Activated naive CD4-positive, alpha-beta T cell treated with anti-CD3 and anti-CD28 coated beads for 36 hours (primary cell): ENCODE results near the gene MINDY2. TPM values are rescaled to one million over a fixed set of nuclear protein-coding genes. Genes with fewer than 3 reads are reported as not detected.
"Not testable (repeated sequence)": the region's sequence is repeated elsewhere in the genome, so short reads cannot be mapped to it uniquely, and the experiment has no call there.

Experiments
- CTCF ChIA-PET: fragments of 350-600 bp; sonication (Branson Sonifier 250); formaldehyde crosslinking; loops from one replicate; lab custom pipeline; 2021; ENCODE audit warnings: antibody characterized with exemption; lab: Charles Lee
- DNase-seq: peaks from one replicate; pipeline ENCODE4 v3.0.0-alpha.2; 2020
- H3K27ac Mint-ChIP-seq: one replicate; pipeline ENCODE4 v1.8.0; 2021; ENCODE audit warnings: mild to moderate bottlenecking, mixed read lengths
- H3K27me3 Mint-ChIP-seq: one replicate; pipeline ENCODE4 v1.8.0; 2021; ENCODE audit warnings: low read depth, mixed read lengths
- H3K36me3 Mint-ChIP-seq: one replicate; pipeline ENCODE4 v1.8.0; 2021; ENCODE audit warnings: low read depth, mixed read lengths
- H3K4me1 Mint-ChIP-seq: one replicate; pipeline ENCODE4 v1.8.0; 2021; ENCODE audit warnings: low read depth, mixed read lengths
- H3K4me3 Mint-ChIP-seq: one replicate; pipeline ENCODE4 v1.8.0; 2021; ENCODE audit warnings: mild to moderate bottlenecking, moderate library complexity, mixed read lengths
- H3K9me3 Mint-ChIP-seq: one replicate; pipeline ENCODE4 v1.8.0; 2021; ENCODE audit warnings: mixed read lengths
- intact Hi-C: fragments of 100-400 bp; cut with micrococcal nuclease; formaldehyde crosslinking; loops from one replicate; pipeline ENCODE4 v1.15.1; 2023
- total RNA-seq, 2 experiments: library from RNA; stranded (reverse); gene quantifications; one replicate each; pipeline ENCODE4 v1.2.3, GENCODE V29; 2021

MINDY2 gene
- total RNA-seq, 2 experiments from 2014 or later: 4.6 to 6.6 TPM

DNA sequence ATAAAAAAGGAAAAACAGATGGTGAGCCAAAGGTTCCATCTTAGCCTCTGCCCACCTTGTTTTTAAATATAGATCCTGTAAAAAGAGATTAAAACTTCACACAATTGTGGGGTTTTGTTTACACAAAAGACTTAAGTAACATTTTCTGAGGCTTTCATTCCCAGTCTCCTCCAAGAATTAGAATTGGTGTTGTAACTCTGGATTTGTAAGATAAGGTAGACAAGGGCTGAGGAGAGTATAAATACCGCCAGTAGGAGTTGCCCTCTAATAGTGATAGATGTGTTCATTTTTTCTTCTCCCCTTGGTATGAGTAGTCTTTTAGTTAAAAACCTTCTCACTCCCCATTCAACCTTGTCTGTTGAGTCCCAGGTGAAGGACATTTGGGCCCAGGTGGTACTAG is 8.5 kb downstream of the MINDY2 start:
- Mint-ChIP-seq H3K9me3 (no peaks in the 10 kb centered on the region), H3K4me3 (no peak overlapping the region), H3K4me1 (peaks cover 8% of the 10 kb centered on the region), H3K36me3 (peaks cover 3% of the 10 kb centered on the region), H3K27ac (no peak overlapping the region), H3K27me3 (no peaks in the 10 kb centered on the region)
- intact Hi-C loops: no loop called here
- no peak for DNase-seq
- CTCF ChIA-PET: no interaction called here

DNA sequence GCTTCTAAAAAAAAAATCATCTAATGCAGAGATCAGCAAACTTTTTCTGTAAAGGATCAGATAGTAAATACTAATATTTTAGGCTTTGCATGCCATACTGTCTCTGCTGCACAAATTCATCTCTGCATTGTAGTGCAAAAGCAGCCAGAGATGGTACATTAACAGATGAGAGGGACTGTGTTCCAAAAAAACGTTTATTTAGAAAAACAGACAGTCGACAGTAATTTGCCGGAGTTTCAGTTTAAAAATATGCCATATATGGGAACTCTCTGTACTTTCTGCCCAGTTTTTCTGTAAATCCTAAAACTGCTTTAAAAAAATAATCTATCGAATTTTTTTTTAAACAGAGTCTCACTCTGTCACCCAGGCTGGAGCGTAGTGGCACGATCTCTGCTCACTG is 14.3 kb downstream of the MINDY2 start:
- H3K4me1 Mint-ChIP-seq: no peaks in the 10 kb centered on the region
- no peak overlapping the region for H3K27ac Mint-ChIP-seq
- CTCF ChIA-PET: no interaction called here
- DNase-seq: no peak
- no peaks in the 10 kb centered on the region for H3K27me3 Mint-ChIP-seq
- no peaks in the 10 kb centered on the region for H3K9me3 Mint-ChIP-seq
- peaks cover 2% of the 10 kb centered on the region for H3K36me3 Mint-ChIP-seq
- intact Hi-C loops: no loop called here
- H3K4me3 Mint-ChIP-seq: no peak overlapping the region

DNA sequence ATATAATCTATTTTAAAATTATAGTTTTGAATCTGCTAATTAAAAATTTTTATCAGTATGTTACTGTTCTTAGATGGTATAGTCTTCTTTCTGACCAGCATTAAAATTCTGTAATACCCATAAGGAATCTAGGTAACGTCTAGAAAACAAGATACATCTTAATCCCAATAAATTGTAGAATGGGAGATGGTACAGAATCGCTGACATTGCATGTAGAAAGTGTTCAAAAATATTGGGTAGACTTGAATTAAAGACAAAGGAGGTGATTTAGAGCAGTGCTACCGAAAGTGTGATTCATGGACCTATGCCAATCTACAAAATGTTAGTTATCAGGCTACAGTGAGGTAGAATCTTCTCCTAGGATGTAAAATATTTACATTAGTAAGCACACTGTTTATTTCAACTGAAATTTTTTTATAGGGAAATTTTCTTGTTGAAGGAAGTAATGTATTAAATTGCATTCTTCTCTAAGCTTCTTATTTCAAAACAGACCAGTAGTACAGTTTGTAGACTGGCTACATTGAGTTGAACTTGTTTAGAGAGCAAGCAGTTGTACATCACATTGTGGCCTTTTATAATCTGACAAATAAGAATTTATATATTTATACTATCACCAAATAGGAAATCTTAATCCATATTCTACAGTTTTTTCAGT is 17.1 kb downstream of the MINDY2 start:
- Mint-ChIP-seq H3K27ac (no peak overlapping the region), H3K4me3 (no peak overlapping the region), H3K9me3 (no peaks in the 10 kb centered on the region), H3K36me3 (peaks cover 7% of the 10 kb centered on the region), H3K4me1 (no peaks in the 10 kb centered on the region), H3K27me3 (no peaks in the 10 kb centered on the region)
- CTCF ChIA-PET: no interaction called here
- intact Hi-C loops: no loop called here
- no peak for DNase-seq

DNA sequence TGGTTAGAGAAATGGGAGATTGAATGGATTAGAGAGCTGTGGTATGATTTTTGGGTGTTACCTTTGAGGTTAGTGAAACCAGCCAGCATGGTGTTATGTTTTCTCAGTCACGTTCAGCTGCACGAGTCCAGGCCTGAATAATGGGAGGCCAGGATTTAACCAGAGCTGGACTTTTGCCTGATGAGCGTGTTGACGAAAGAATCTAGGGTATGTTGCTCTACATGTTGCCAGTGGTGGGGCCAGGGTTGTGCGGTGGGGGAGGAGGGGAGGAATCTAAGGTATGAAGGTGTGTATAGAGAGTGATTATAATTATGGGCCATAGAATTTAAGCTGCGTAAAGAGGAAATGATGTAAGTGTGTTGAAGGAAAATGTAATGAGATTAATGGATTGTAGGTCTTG is 22.8 kb downstream of the MINDY2 start:
- no peak overlapping the region for H3K4me3 Mint-ChIP-seq
- CTCF ChIA-PET: no interaction called here
- H3K4me1 Mint-ChIP-seq: peaks cover 7% of the 10 kb centered on the region
- no peaks in the 10 kb centered on the region for H3K9me3 Mint-ChIP-seq
- no peak overlapping the region for H3K27ac Mint-ChIP-seq
- peaks cover 5% of the 10 kb centered on the region for H3K36me3 Mint-ChIP-seq
- H3K27me3 Mint-ChIP-seq: no peaks in the 10 kb centered on the region
- intact Hi-C loops: no loop called here
- DNase-seq: no peak

DNA sequence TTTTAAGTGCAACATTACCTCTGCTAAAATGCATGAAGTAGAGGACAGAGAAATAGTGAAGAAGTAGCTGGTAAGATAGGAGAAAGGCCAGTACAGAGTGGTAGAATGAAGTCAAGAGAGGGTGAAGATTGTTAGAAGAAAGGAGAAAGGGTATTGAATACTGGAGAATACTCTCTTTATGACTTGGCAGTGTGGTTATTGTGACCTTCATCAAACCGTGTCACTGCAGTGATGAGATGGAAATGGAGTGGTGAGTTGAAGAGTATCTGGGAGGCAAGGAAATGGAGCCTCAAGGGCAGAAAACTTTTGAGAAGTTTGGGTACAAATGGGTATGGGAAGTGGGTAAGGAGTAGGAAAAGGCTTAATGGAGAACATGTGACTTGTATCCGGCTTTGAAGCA is 24.7 kb downstream of the MINDY2 start:
- Mint-ChIP-seq H3K27ac (peak overlapping the region; percentile 10), H3K36me3 (peaks cover 5% of the 10 kb centered on the region), H3K27me3 (no peaks in the 10 kb centered on the region), H3K9me3 (no peaks in the 10 kb centered on the region), H3K4me3 (no peak overlapping the region), H3K4me1 (peaks cover 11% of the 10 kb centered on the region)
- no peak for DNase-seq
- CTCF ChIA-PET: interaction anchor here (0.5 kb wide), 1 partner anchor 76 kb away, joined by 6 read pairs; no protein-coding TSS in a partner anchor
- intact Hi-C loops: no loop called here

DNA sequence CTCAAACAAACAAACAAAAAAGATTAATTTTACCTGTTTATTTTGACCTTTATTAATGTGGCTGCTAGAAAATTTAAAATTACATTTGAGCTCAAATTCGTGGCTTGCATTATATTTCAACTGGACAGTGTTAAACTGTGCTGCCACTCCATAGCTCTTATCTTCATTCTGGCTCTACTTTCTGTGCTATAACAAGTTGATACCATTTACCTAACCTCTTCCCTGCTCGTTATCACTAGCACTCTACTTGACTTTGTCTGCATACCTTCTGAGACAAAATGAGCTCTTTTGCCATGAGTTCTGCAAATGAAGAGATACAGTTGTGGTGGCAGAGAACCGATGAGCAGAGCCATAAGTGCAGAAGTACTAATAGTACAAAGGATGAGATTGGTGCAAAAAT is 26.4 kb downstream of the MINDY2 start:
- H3K27ac Mint-ChIP-seq: no peak overlapping the region
- DNase-seq: no peak
- H3K9me3 Mint-ChIP-seq: no peaks in the 10 kb centered on the region
- peaks cover 11% of the 10 kb centered on the region for H3K4me1 Mint-ChIP-seq
- no peaks in the 10 kb centered on the region for H3K27me3 Mint-ChIP-seq
- CTCF ChIA-PET: no interaction called here
- intact Hi-C loops: no loop called here
- no peak overlapping the region for H3K4me3 Mint-ChIP-seq
- peaks cover 4% of the 10 kb centered on the region for H3K36me3 Mint-ChIP-seq

DNA sequence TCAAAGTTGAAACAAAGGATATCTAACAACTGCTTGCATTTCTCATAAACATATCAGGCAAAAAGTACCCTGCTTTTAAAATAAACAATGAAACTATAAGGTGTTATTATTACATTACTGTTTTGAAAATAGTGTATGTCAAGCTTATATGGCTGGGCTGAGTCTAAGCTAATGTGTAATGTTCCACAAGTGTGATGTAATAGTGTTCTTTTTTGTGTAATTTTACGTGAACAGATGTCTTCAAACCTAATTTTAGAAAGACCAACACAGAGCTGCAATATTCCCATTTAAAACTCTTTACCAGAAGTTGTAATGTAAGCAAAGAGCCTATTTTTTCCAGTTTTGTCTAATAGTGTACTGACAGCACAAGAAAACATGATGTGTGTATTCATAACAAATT is 34.0 kb downstream of the MINDY2 start:
- intact Hi-C loops: no loop called here
- Mint-ChIP-seq H3K9me3 (no peaks in the 10 kb centered on the region), H3K36me3 (peaks cover 5% of the 10 kb centered on the region), H3K27me3 (no peaks in the 10 kb centered on the region), H3K4me3 (no peak overlapping the region), H3K27ac (no peak overlapping the region), H3K4me1 (peaks cover 2% of the 10 kb centered on the region)
- DNase-seq: no peak
- CTCF ChIA-PET: no interaction called here

DNA sequence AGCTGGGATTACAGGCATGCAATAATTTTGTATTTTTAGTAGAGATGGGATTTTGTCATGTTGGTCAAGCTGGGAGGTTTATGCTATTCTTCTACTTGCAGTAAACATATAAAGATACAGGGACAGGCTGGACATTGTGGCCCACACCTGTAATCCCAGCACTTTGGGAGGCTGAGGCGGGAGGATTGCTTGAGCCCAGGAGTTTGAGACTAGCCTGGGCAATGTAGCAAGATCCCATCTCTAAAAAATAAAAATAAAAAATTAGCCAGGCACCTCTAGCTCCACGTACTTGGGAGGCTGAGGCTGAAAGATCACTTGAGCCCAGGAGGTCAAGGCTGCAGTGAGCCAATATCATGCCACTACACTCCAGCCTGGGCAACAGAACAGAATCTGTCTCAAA is 52.2 kb downstream of the MINDY2 start:
- H3K9me3 Mint-ChIP-seq, intact Hi-C loops, DNase-seq, H3K27ac Mint-ChIP-seq, H3K36me3 Mint-ChIP-seq, H3K27me3 Mint-ChIP-seq, H3K4me3 Mint-ChIP-seq, H3K4me1 Mint-ChIP-seq: not testable (repeated sequence)
- CTCF ChIA-PET: interaction anchor here (0.6 kb wide), 1 partner anchor 559 kb away, joined by 3 read pairs; no protein-coding TSS in a partner anchor

DNA sequence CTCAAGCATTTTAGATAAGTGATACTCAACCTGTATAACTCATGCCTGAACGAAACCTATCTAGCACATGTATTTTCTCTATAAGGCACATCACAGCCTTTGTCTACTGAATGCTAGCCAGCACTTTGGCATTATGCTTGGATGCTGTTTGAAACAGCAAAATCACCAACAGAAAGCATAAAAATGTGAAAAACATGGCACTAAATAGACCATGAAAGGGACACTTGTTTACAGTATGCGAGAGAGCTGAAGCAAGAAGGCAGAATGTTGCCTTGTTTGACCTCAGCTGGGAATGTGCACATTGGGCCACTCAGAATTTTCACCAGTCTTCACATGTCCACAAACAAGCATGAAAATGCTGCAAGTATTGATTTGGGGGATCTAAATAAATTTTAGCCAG is 59.5 kb downstream of the MINDY2 start:
- intact Hi-C loops: no loop called here
- Mint-ChIP-seq H3K36me3 (peaks cover 10% of the 10 kb centered on the region), H3K4me1 (no peaks in the 10 kb centered on the region), H3K9me3 (no peaks in the 10 kb centered on the region), H3K27ac (no peak overlapping the region), H3K27me3 (no peaks in the 10 kb centered on the region), H3K4me3 (no peak overlapping the region)
- no peak for DNase-seq
- CTCF ChIA-PET: no interaction called here

DNA sequence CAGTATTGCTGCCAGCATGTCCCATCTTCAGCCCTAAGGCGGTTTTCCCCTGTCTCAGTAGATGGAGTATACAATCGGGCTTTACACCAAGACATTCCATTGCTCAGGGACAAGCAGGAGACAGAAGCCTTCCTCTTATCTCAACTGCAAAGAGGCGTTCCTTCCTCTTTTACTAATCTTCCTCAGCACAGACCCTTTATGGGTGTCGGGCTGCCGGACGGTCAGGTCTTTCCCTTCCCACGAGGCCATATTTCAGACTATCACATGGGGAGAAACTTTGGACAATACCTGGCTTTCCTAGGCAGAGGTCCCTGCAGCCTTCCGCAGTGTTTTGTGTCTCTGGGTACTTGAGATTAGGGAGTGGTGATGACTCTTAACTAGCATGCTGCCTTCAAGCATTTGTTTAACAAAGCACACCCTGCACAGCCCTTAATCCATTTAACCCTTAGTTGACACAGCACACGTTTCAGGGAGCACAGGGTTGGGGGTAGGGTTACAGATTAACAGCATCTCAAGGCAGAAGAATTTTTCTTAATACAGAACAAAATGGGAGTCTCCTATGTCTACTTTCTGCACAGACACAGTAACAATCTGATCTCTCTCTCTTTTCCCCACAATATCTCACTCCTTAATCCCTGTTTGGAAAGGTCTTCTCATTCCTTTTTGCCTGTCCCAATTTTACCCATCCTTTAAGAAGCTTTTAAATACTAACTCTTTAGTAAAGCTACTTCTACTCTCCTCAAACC is 62.8 kb downstream of the MINDY2 start:
- H3K9me3 Mint-ChIP-seq, H3K27me3 Mint-ChIP-seq, H3K4me1 Mint-ChIP-seq, CTCF ChIA-PET, H3K4me3 Mint-ChIP-seq, DNase-seq, H3K36me3 Mint-ChIP-seq, intact Hi-C loops, H3K27ac Mint-ChIP-seq: not testable (repeated sequence)

DNA sequence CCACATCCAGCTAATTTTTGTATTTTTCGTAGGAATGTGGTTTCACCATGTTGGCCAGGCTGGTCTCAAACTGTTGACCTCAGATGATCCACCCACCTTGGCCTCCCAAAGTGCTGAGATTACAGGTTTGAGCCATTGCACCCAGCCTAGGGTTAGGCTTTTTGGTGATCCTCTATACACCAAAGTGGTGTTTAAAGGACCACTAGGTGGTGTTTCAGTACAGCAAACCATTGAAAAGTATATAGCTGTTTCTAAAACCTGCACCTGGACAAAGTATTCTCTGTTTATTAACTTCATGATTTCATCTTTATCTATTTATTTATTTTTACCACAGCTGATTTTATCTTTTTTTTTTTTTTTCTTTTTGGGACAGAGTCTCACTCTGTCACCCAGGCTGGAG is 68.4 kb downstream of the MINDY2 start:
- no peaks in the 10 kb centered on the region for H3K27me3 Mint-ChIP-seq
- H3K4me3 Mint-ChIP-seq: no peak overlapping the region
- CTCF ChIA-PET: interaction anchor here (0.6 to 1.2 kb wide), 3 partner anchors 14 to 322 kb away, joined by 3 to 4 read pairs (median 4); no protein-coding TSS in a partner anchor
- no peak overlapping the region for H3K27ac Mint-ChIP-seq
- H3K9me3 Mint-ChIP-seq: no peaks in the 10 kb centered on the region
- no peaks in the 10 kb centered on the region for H3K36me3 Mint-ChIP-seq
- intact Hi-C loops: no loop called here
- no peaks in the 10 kb centered on the region for H3K4me1 Mint-ChIP-seq
- DNase-seq: no peak

DNA sequence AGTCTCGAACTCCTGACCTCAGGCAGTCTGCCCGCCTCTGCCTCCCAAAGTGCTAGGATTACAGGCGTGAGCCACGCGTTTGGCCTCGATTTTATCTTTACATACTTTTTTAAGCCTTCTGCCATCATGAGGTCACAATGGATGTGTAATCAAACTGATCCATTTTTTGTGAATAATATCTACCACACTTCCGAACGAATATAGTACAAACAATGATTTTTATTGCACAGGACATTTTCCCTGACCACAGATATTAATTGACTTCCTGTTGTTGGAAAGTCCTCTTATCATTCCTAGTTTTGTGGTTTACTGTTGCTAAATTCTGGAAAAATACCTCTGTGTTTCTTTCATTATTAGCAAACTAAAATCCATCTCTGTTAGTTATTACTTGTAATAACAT is 68.9 kb downstream of the MINDY2 start:
- Mint-ChIP-seq H3K4me3 (no peak overlapping the region), H3K36me3 (no peaks in the 10 kb centered on the region), H3K4me1 (no peaks in the 10 kb centered on the region), H3K27me3 (no peaks in the 10 kb centered on the region), H3K27ac (no peak overlapping the region), H3K9me3 (no peaks in the 10 kb centered on the region)
- no peak for DNase-seq
- CTCF ChIA-PET: no interaction called here
- intact Hi-C loops: no loop called here
